ENCODE results near the gene NDUFV2.
"Not testable (repeated sequence)": the region's sequence is repeated elsewhere in the genome, so short reads cannot be mapped to it uniquely, and the experiment has no call there.

Gene NDUFV2

GRCh38 chr18:9091066-9091476 is 11.4 kb upstream of the NDUFV2 start:
- peak; percentile 80 for ATAC-seq

- no peak for ATAC-seq
Observed at GRCh38 chr18:9092665-9093064, 9.8 kb upstream of the NDUFV2 start.

GRCh38 chr18:9093109-9093508 is 9.4 kb upstream of the NDUFV2 start:
- not testable (repeated sequence) for ATAC-seq

- peak; percentile 42 to 48 for ATAC-seq
Observed at GRCh38 chr18:9094307-9095226, 7.9 kb upstream of the NDUFV2 start.

GRCh38 chr18:9095297-9096006 is 7.0 kb upstream of the NDUFV2 start:
- ATAC-seq: peak; percentile 33 to 38

- no peak for ATAC-seq
Observed at GRCh38 chr18:9096007-9096371, 6.5 kb upstream of the NDUFV2 start.

- no peak for ATAC-seq
Observed at GRCh38 chr18:9096685-9097084, 5.8 kb upstream of the NDUFV2 start.

GRCh38 chr18:9097349-9097748 is 5.2 kb upstream of the NDUFV2 start:
- peak; percentile 25 to 44 for ATAC-seq

GRCh38 chr18:9100796-9101195 is 1.7 kb upstream of the NDUFV2 start:
- ATAC-seq: no peak

GRCh38 chr18:9101730-9102507 is 580 bp upstream of the NDUFV2 start:
- ATAC-seq: no peak

GRCh38 chr18:9103376-9103873 is 926 bp downstream of the NDUFV2 start:
- ATAC-seq: no peak

- ATAC-seq: no peak
Observed at GRCh38 chr18:9104244-9104901, 1.9 kb downstream of the NDUFV2 start.

GRCh38 chr18:9105420-9105819 is 2.9 kb downstream of the NDUFV2 start:
- no peak for ATAC-seq

GRCh38 chr18:9106094-9106493 is 3.6 kb downstream of the NDUFV2 start:
- ATAC-seq: no peak

GRCh38 chr18:9106800-9107584 is 4.5 kb downstream of the NDUFV2 start:
- no peak for ATAC-seq

GRCh38 chr18:9108911-9109310 is 6.4 kb downstream of the NDUFV2 start:
- peak; percentile 31 to 45 for ATAC-seq

GRCh38 chr18:9109523-9109922 is 7.0 kb downstream of the NDUFV2 start:
- ATAC-seq: peak in 1 of 2 donors; percentile 36

- no peak for ATAC-seq
Observed at GRCh38 chr18:9113468-9114149, 11.1 kb downstream of the NDUFV2 start.

GRCh38 chr18:9115984-9116383 is 13.5 kb downstream of the NDUFV2 start:
- peak in 1 of 2 donors; percentile 22 for ATAC-seq

GRCh38 chr18:9117980-9118841 is 15.7 kb downstream of the NDUFV2 start:
- ATAC-seq: peak; percentile 55 to 59

All from activated CD4-positive, CD25-positive, alpha-beta regulatory T cell treated with anti-CD3 and anti-CD28 coated beads, Interleukin-2, amount 50 U/mL, for 24 hours (primary cell).